Measurements from ENCODE around the gene PRRG1.

Gene PRRG1

GRCh38 chrX:37470711-37471110 is 121.5 kb downstream of the PRRG1 start:
- Histone ChIP-seq H3K9me2 (replicated peaks; ENCODE audit: low read depth, low read length) (no peaks in the 10 kb centered on the region), H3K36me3 (ENCODE audit: insufficient read depth, low read length) (no peaks in the 10 kb centered on the region), H3K4me1 (ENCODE audit: insufficient read depth, low read length, poor library complexity, severe bottlenecking) (no peaks in the 10 kb centered on the region), H3K9ac (ENCODE audit: low read depth, low read length, poor library complexity, severe bottlenecking) (no peak overlapping the region), H3F3A (ENCODE audit: low read depth) (no peaks in the 10 kb centered on the region), H3K27me3 (ENCODE audit: insufficient read depth, low read length, poor library complexity, severe bottlenecking) (no peaks in the 10 kb centered on the region), H4K20me1 (ENCODE audit: insufficient read depth, low read length, poor library complexity, severe bottlenecking) (no peaks in the 10 kb centered on the region), H3K4me3 (ENCODE audit: low read length, poor library complexity, severe bottlenecking) (no peak overlapping the region), H2AFZ (ENCODE audit: low read length) (no peak overlapping the region), H3K9me3 (ENCODE audit: insufficient read depth, low read depth, low read length) (no peaks in the 10 kb centered on the region), H3K79me2 (ENCODE audit: insufficient read depth, low read length) (no peaks in the 10 kb centered on the region), H3K4me2 (ENCODE audit: low read depth, low read length, poor library complexity, severe bottlenecking) (no peak overlapping the region)
- TF ChIP-seq CTCF (conservative IDR thresholded peaks at IDR 0.05; ENCODE audit: low read length) (no peak), EZH2phosphoT487 (IDR thresholded peaks at IDR 0.05; ENCODE audit: borderline replicate concordance) (no peak)

- Histone ChIP-seq H3K79me2 (ENCODE audit: insufficient read depth, low read length) (no peaks in the 10 kb centered on the region), H3K9ac (ENCODE audit: low read depth, low read length, poor library complexity, severe bottlenecking) (no peak overlapping the region), H3K27me3 (ENCODE audit: insufficient read depth, low read length, poor library complexity, severe bottlenecking) (no peaks in the 10 kb centered on the region), H2AFZ (ENCODE audit: low read length) (no peak overlapping the region), H3K4me1 (ENCODE audit: insufficient read depth, low read length, poor library complexity, severe bottlenecking) (no peaks in the 10 kb centered on the region), H3F3A (ENCODE audit: low read depth) (no peaks in the 10 kb centered on the region), H4K20me1 (ENCODE audit: insufficient read depth, low read length, poor library complexity, severe bottlenecking) (no peaks in the 10 kb centered on the region), H3K4me2 (ENCODE audit: low read depth, low read length, poor library complexity, severe bottlenecking) (no peak overlapping the region), H3K9me3 (ENCODE audit: insufficient read depth, low read depth, low read length) (no peaks in the 10 kb centered on the region), H3K4me3 (ENCODE audit: low read length, poor library complexity, severe bottlenecking) (no peak overlapping the region), H3K9me2 (replicated peaks; ENCODE audit: low read depth, low read length) (no peaks in the 10 kb centered on the region), H3K36me3 (ENCODE audit: insufficient read depth, low read length) (no peaks in the 10 kb centered on the region)
- TF ChIP-seq EZH2phosphoT487 (IDR thresholded peaks at IDR 0.05; ENCODE audit: borderline replicate concordance) (no peak), CTCF (conservative IDR thresholded peaks at IDR 0.05; ENCODE audit: low read length) (no peak)
These were observed 123.7 kb downstream of the PRRG1 start for GRCh38 chrX:37472836-37473235.

- Histone ChIP-seq H3K79me2 (ENCODE audit: insufficient read depth, low read length) (no peaks in the 10 kb centered on the region), H3K4me1 (ENCODE audit: insufficient read depth, low read length, poor library complexity, severe bottlenecking) (no peaks in the 10 kb centered on the region), H3K27me3 (ENCODE audit: insufficient read depth, low read length, poor library complexity, severe bottlenecking) (no peaks in the 10 kb centered on the region), H4K20me1 (ENCODE audit: insufficient read depth, low read length, poor library complexity, severe bottlenecking) (no peaks in the 10 kb centered on the region), H3K9me3 (ENCODE audit: insufficient read depth, low read depth, low read length) (no peaks in the 10 kb centered on the region), H2AFZ (ENCODE audit: low read length) (no peak overlapping the region), H3K9me2 (replicated peaks; ENCODE audit: low read depth, low read length) (no peaks in the 10 kb centered on the region), H3K4me2 (ENCODE audit: low read depth, low read length, poor library complexity, severe bottlenecking) (no peak overlapping the region), H3K36me3 (ENCODE audit: insufficient read depth, low read length) (no peaks in the 10 kb centered on the region), H3K9ac (ENCODE audit: low read depth, low read length, poor library complexity, severe bottlenecking) (no peak overlapping the region), H3K4me3 (ENCODE audit: low read length, poor library complexity, severe bottlenecking) (no peak overlapping the region), H3F3A (ENCODE audit: low read depth) (no peaks in the 10 kb centered on the region)
- TF ChIP-seq CTCF (conservative IDR thresholded peaks at IDR 0.05; ENCODE audit: low read length) (no peak), EZH2phosphoT487 (IDR thresholded peaks at IDR 0.05; ENCODE audit: borderline replicate concordance) (no peak)
These were observed 125.3 kb downstream of the PRRG1 start for GRCh38 chrX:37474478-37474877.

Data from Loucy (cell line).